Thyroid gland (tissue), 4 donors: ENCODE measurements around the gene TMTC4. TPM values are rescaled to one million over a fixed set of nuclear protein-coding genes. Genes with fewer than 3 reads are reported as not detected.
"Not testable (repeated sequence)": the region's sequence is repeated elsewhere in the genome, so short reads cannot be mapped to it uniquely, and the experiment has no call there.

Source experiments
- DNase-seq, 2 donors: peaks; one replicate each; pipeline ENCODE4 v3.0.0-alpha.2; 2019
- H3K27ac ChIP-seq, 3 donors: fragments of 200-600 bp; sonication (generic); 1 replicate in 2 of 3; 2 replicates in 1 of 3; pipeline ENCODE4 v1.5.1; 2016 to 2019; ENCODE audit warnings: mild to moderate bottlenecking in 1 of 3, moderate library complexity in 1 of 3
- H3K27me3 ChIP-seq: fragments of 200-600 bp; sonication (generic); one replicate; pipeline ENCODE4 v1.5.1; 2019
- H3K36me3 ChIP-seq, 2 donors: fragments of 200-600 bp; sonication (generic); one replicate each; pipeline ENCODE4 v1.5.1; 2016 to 2019
- H3K4me1 ChIP-seq, 2 donors: fragments of 200-600 bp; sonication (generic); one replicate each; pipeline ENCODE4 v1.5.1; 2017 to 2019
- H3K4me3 ChIP-seq, 3 donors: fragments of 200-600 bp; sonication (generic); replicated peaks in 1 of 3; 1 replicate in 2 of 3; 2 replicates in 1 of 3; pipeline ENCODE4 v1.5.1; 2016; ENCODE audit warnings: mild to moderate bottlenecking in 1 of 3
- H3K9me3 ChIP-seq: fragments of 200-600 bp; sonication (generic); one replicate; pipeline ENCODE4 v1.5.1; 2017
- CTCF ChIP-seq, 6 experiments: fragments of 200-600 bp in 3 of 6; fragments of 450-650 bp in 3 of 6; sonication (generic) in 3 of 6; IDR thresholded peaks; one replicate each; pipeline ENCODE4 v1.5.1; 2016 to 2019; ENCODE audit warnings: antibody characterized with exemption in 6 of 6, mild to moderate bottlenecking in 2 of 6, inconsistent platforms in 1 of 6, moderate library complexity in 1 of 6
- POLR2A ChIP-seq, 2 donors: fragments of 450-650 bp; IDR thresholded peaks; one replicate each; pipeline ENCODE4 v1.6.1; 2017; ENCODE audit warnings: antibody characterized with exemption in 2 of 2, mild to moderate bottlenecking in 2 of 2, moderate library complexity in 1 of 2
- WGBS, 2 donors: methylation state at CpG; one replicate each; pipeline ENCODE4 v1.1.5; 2017; 5-methylcytosine and 5-hydroxymethylcytosine counted together
- intact Hi-C: fragments of 100-400 bp; cut with DNase I; formaldehyde crosslinking; loops from one replicate; pipeline ENCODE4 v1.15.1; 2023
- total RNA-seq, 4 donors: library from RNA; depleted of rRNA; stranded (reverse); fragments of >200 nt; gene quantifications; one replicate each; pipeline ENCODE4 v1.2.3, GENCODE V29; 2016

Gene TMTC4
- total RNA-seq, 4 donors from 2014 or later = 15.1 to 21.3 (median 18.4) TPM

- TF ChIP-seq CTCF (IDR thresholded peaks at IDR 0.05) (no peak), POLR2A (IDR thresholded peaks at IDR 0.05) (no peak)
- Histone ChIP-seq H3K36me3 (no peaks in the 10 kb centered on the region), H3K4me3 (no peak overlapping the region), H3K27me3 (no peaks in the 10 kb centered on the region), H3K9me3 (no peaks in the 10 kb centered on the region), H3K4me1 (no peaks in the 10 kb centered on the region), H3K27ac (no peak overlapping the region)
- 91 to 98% methylated on average over 2 of the region's 2 CpGs for WGBS, 2 donors
- intact Hi-C loops = no loop called here
- no peak for DNase-seq
Measured at GRCh38 chr13:100619940-100620339, 54.7 kb downstream of the TMTC4 start.

GRCh38 chr13:100618897-100619296 is 55.7 kb downstream of the TMTC4 start:
- H3K27me3 ChIP-seq, H3K36me3 ChIP-seq, DNase-seq, intact Hi-C loops, H3K9me3 ChIP-seq, H3K4me3 ChIP-seq, H3K4me1 ChIP-seq, H3K27ac ChIP-seq: not testable (repeated sequence)
- WGBS, 2 donors = 96 to 98% methylated on average over 19 to 23 of the region's 24 CpGs

GRCh38 chr13:100613031-100613430 is 61.6 kb downstream of the TMTC4 start:
- TF ChIP-seq POLR2A (IDR thresholded peaks at IDR 0.05) = no peak
- no peak for TF ChIP-seq CTCF (IDR thresholded peaks at IDR 0.05)
- DNase-seq = no peak
- no peak overlapping the region for H3K27ac ChIP-seq
- H3K4me1 ChIP-seq = peaks cover 7% of the 10 kb centered on the region in 2 donors
- 92 to 96% methylated on average over 5 of the region's 5 CpGs for WGBS, 2 donors
- H3K9me3 ChIP-seq = no peaks in the 10 kb centered on the region
- no peaks in the 10 kb centered on the region for H3K36me3 ChIP-seq
- intact Hi-C loops = no loop called here
- no peak overlapping the region for H3K4me3 ChIP-seq
- H3K27me3 ChIP-seq = no peaks in the 10 kb centered on the region

- TF ChIP-seq CTCF (IDR thresholded peaks at IDR 0.05) (no peak), POLR2A (IDR thresholded peaks at IDR 0.05) (no peak)
- WGBS, 2 donors = 55 to 76% methylated on average over 9 of the region's 9 CpGs
- Histone ChIP-seq H3K9me3 (no peaks in the 10 kb centered on the region), H3K27me3 (no peaks in the 10 kb centered on the region), H3K27ac (peak overlapping the region in 1 of 3 donors; percentile 6), H3K4me1 (peaks cover 7% of the 10 kb centered on the region in 2 donors), H3K4me3 (no peak overlapping the region), H3K36me3 (no peaks in the 10 kb centered on the region)
- intact Hi-C loops = no loop called here
- peak in 1 of 2 donors; percentile 33 for DNase-seq
Measured at GRCh38 chr13:100611678-100612492, 62.7 kb downstream of the TMTC4 start.

GRCh38 chr13:100610391-100611347 is 63.9 kb downstream of the TMTC4 start:
- Histone ChIP-seq H3K4me1 (peaks cover 7% of the 10 kb centered on the region in 2 donors), H3K36me3 (no peaks in the 10 kb centered on the region), H3K27ac (peak overlapping the region in 2 of 3 donors; percentile 38 to 47), H3K9me3 (no peaks in the 10 kb centered on the region), H3K27me3 (no peaks in the 10 kb centered on the region), H3K4me3 (no peak overlapping the region)
- peak; percentile 20 to 47 for DNase-seq
- TF ChIP-seq POLR2A (IDR thresholded peaks at IDR 0.05) (no peak), CTCF (IDR thresholded peaks at IDR 0.05) (no peak)
- intact Hi-C loops = no loop called here
- WGBS, 2 donors = 54 to 55% methylated on average over 6 of the region's 6 CpGs
